Endothelial cell (in vitro differentiated cells): ENCODE measurements around the gene FANCG. TPM values are rescaled to one million over a fixed set of nuclear protein-coding genes. Genes with fewer than 3 reads are reported as not detected.
A peak's percentile ranks its signal among the peaks of the same experiment; 100 is the strongest.

ENCODE experiments used
- DNase-seq: peaks from one replicate; pipeline ENCODE4 v3.0.0; 2021; ENCODE audit warnings: low spot score
- H3K27ac Mint-ChIP-seq: one replicate; pipeline ENCODE4 v1.8.0; 2021; ENCODE audit warnings: mixed read lengths, inconsistent platforms; ENCODE audit not compliant: unreplicated experiment
- H3K27me3 Mint-ChIP-seq: one replicate; pipeline ENCODE4 v1.8.0; 2021; ENCODE audit warnings: mild to moderate bottlenecking, moderate library complexity, mixed read lengths, inconsistent platforms; ENCODE audit not compliant: unreplicated experiment
- H3K36me3 Mint-ChIP-seq: one replicate; pipeline ENCODE4 v1.8.0; 2021; ENCODE audit warnings: mild to moderate bottlenecking, low read depth, mixed read lengths, inconsistent platforms; ENCODE audit not compliant: unreplicated experiment
- H3K4me1 Mint-ChIP-seq: one replicate; pipeline ENCODE4 v1.8.0; 2021; ENCODE audit warnings: mild to moderate bottlenecking, mixed read lengths, inconsistent platforms; ENCODE audit not compliant: unreplicated experiment
- H3K4me3 Mint-ChIP-seq: one replicate; pipeline ENCODE4 v1.8.0; 2021; ENCODE audit warnings: mild to moderate bottlenecking, mixed read lengths, inconsistent platforms; ENCODE audit not compliant: unreplicated experiment
- H3K9me3 Mint-ChIP-seq: one replicate; pipeline ENCODE4 v1.8.0; 2021; ENCODE audit warnings: mixed read lengths, inconsistent platforms; ENCODE audit not compliant: unreplicated experiment
- CTCF ChIP-seq: fragments of 200-600 bp; sonication (generic); IDR thresholded peaks from one replicate; pipeline ENCODE4 v1.5.0; 2021; ENCODE audit warnings: antibody characterized with exemption; ENCODE audit not compliant: unreplicated experiment
- total RNA-seq: library from RNA; stranded (reverse); fragmentation: NEBNext Ultra II Directional; extraction: Animal tissue kit (Norgen Biotek cat#: 25700); gene quantifications from one replicate; pipeline ENCODE4 v1.2.1, GENCODE V29; 2021; ENCODE audit not compliant: unreplicated experiment

FANCG gene
- total RNA-seq, 1 donor from 2014 or later: 41.4 TPM

GRCh38 chr9:35044071-35044470 lies 35.7 kb downstream of the FANCG start:
- no peak for DNase-seq
- no peak overlapping the region for H3K27ac Mint-ChIP-seq

GRCh38 chr9:35042891-35043545 lies 36.7 kb downstream of the FANCG start:
- Mint-ChIP-seq H3K4me1 (no peaks in the 10 kb centered on the region), H3K4me3 (no peak overlapping the region), H3K27ac (peak overlapping the region; percentile 7), H3K27me3 (peaks cover 4% of the 10 kb centered on the region), H3K9me3 (no peaks in the 10 kb centered on the region), H3K36me3 (peaks cover 25% of the 10 kb centered on the region)
- DNase-seq: no peak
- TF ChIP-seq CTCF: no peak

More at GRCh38 chr9:35044071-35044470, 35.7 kb downstream of the FANCG start:
- H3K9me3 Mint-ChIP-seq: no peaks in the 10 kb centered on the region
- no peaks in the 10 kb centered on the region for H3K4me1 Mint-ChIP-seq
- peaks cover 28% of the 10 kb centered on the region for H3K36me3 Mint-ChIP-seq
- TF ChIP-seq CTCF: no peak
- H3K4me3 Mint-ChIP-seq: no peak overlapping the region
- peaks cover 4% of the 10 kb centered on the region for H3K27me3 Mint-ChIP-seq

GRCh38 chr9:35042081-35042604 lies 37.6 kb downstream of the FANCG start:
- no peaks in the 10 kb centered on the region for H3K4me1 Mint-ChIP-seq
- peak overlapping the region; percentile 24 for H3K4me3 Mint-ChIP-seq
- H3K9me3 Mint-ChIP-seq: no peaks in the 10 kb centered on the region
- TF ChIP-seq CTCF: no peak
- DNase-seq: no peak
- H3K27ac Mint-ChIP-seq: no peak overlapping the region
- H3K36me3 Mint-ChIP-seq: peaks cover 25% of the 10 kb centered on the region
- peaks cover 4% of the 10 kb centered on the region for H3K27me3 Mint-ChIP-seq

- Mint-ChIP-seq H3K27me3 (peaks cover 1% of the 10 kb centered on the region), H3K9me3 (no peaks in the 10 kb centered on the region), H3K4me3 (no peak overlapping the region), H3K4me1 (no peaks in the 10 kb centered on the region), H3K36me3 (peaks cover 20% of the 10 kb centered on the region), H3K27ac (no peak overlapping the region)
- DNase-seq: no peak
- TF ChIP-seq CTCF: no peak
These were observed 43.7 kb downstream of the FANCG start for GRCh38 chr9:35035851-35036701.
